Effector memory CD4-positive, alpha-beta T cell (primary cell): ENCODE results near the gene LCNL1.

Experiments used
- DNase-seq, 3 donors: peaks; one replicate each; pipeline ENCODE4 v3.0.0-alpha.2; 2020
- H3K27ac ChIP-seq: 2 replicates; pipeline ENCODE4 v1.7.0; 2013; ENCODE audit warnings: mild to moderate bottlenecking, low read length, moderate library complexity; ENCODE audit not compliant: insufficient read depth, poor library complexity, severe bottlenecking
- H3K27me3 ChIP-seq: replicated peaks from 2 replicates; pipeline ENCODE4 v1.7.0; 2013; ENCODE audit warnings: mild to moderate bottlenecking, low read length; ENCODE audit not compliant: insufficient read depth, control insufficient read depth, poor library complexity, severe bottlenecking
- H3K36me3 ChIP-seq: 2 replicates; pipeline ENCODE4 v1.7.0; 2013; ENCODE audit warnings: mild to moderate bottlenecking, low read length, moderate library complexity; ENCODE audit not compliant: control insufficient read depth, insufficient read depth
- H3K4me1 ChIP-seq: 2 replicates; pipeline ENCODE4 v1.7.0; 2013; ENCODE audit warnings: low read length, mild to moderate bottlenecking; ENCODE audit not compliant: control insufficient read depth, insufficient read depth, poor library complexity, severe bottlenecking
- H3K4me3 ChIP-seq: 2 replicates; pipeline ENCODE4 v1.7.0; 2013; ENCODE audit warnings: low read length, low read depth, mild to moderate bottlenecking; ENCODE audit not compliant: insufficient read depth, poor library complexity, severe bottlenecking
- H3K9me3 ChIP-seq: 2 replicates; pipeline ENCODE4 v1.7.0; 2013; ENCODE audit warnings: mild to moderate bottlenecking, low read length, moderate library complexity; ENCODE audit not compliant: control insufficient read depth

LCNL1 gene

DNA sequence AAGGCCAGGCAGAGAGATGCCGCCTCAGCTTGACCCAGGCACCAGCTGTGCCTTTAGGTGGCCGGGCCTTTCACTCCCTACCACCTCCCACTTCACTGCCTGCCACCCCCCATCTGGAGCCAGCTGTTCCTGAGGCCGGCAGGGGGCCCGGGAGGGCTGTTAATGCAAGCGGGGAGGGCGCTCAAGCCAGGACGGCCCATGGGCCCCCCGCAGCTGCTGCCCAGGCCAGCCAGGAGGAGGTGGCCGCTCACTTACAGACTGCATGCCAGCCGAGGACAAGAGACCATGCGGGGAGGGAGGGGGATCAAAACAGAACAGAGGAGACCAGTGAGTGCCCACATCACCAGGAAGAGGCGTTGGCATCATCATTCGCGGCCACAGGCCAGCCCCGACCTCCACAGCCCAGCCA, 40.8 kb downstream of the LCNL1 start:
- H3K4me1 ChIP-seq: peaks cover 19% of the 10 kb centered on the region

DNA sequence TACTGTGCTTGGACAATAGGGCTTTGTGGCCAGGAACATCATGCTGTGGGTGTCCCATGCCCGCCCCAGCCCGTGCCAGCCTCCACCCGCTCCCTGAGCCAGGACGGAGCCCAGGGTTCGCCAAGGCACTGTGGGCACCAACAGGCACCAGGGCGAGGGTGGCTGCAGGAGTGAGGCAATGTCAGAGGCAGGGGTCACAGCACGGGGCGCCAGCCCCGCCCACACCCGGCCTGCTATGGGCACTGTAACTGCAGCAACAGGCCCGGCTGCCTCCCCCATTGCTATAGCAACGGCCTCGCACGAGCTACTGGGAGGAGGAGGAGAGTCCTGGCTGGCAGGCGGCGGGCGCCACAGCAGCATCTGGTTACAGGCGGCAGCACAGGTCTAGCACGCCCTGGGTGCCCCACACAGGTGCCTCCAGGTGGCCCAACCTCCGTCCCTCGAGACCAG, 42.7 kb downstream of the LCNL1 start:
- Histone ChIP-seq H3K4me1 (peaks cover 39% of the 10 kb centered on the region), H3K4me3 (no peak overlapping the region), H3K27ac (no peak overlapping the region), H3K9me3 (no peaks in the 10 kb centered on the region), H3K27me3 (no peaks in the 10 kb centered on the region), H3K36me3 (no peaks in the 10 kb centered on the region)
- no peak for DNase-seq

More for the DNA sequence above, 40.8 kb downstream of the LCNL1 start:
- H3K9me3 ChIP-seq: no peaks in the 10 kb centered on the region
- H3K36me3 ChIP-seq: no peaks in the 10 kb centered on the region
- no peak overlapping the region for H3K27ac ChIP-seq
- H3K4me3 ChIP-seq: no peak overlapping the region
- no peaks in the 10 kb centered on the region for H3K27me3 ChIP-seq
- DNase-seq: no peak

GRCh38 chr9:137026384-137026783, 43.6 kb downstream of the LCNL1 start:
- Histone ChIP-seq H3K27ac (no peak overlapping the region), H3K4me1 (peaks cover 47% of the 10 kb centered on the region), H3K4me3 (no peak overlapping the region), H3K36me3 (no peaks in the 10 kb centered on the region), H3K9me3 (no peaks in the 10 kb centered on the region), H3K27me3 (no peaks in the 10 kb centered on the region)
- DNase-seq: no peak

GRCh38 chr9:137026828-137027227, 44.0 kb downstream of the LCNL1 start:
- no peak for DNase-seq
- H3K4me3 ChIP-seq: no peak overlapping the region
- H3K36me3 ChIP-seq: no peaks in the 10 kb centered on the region
- no peak overlapping the region for H3K27ac ChIP-seq
- peaks cover 51% of the 10 kb centered on the region for H3K4me1 ChIP-seq
- no peaks in the 10 kb centered on the region for H3K9me3 ChIP-seq
- H3K27me3 ChIP-seq: no peaks in the 10 kb centered on the region

DNA sequence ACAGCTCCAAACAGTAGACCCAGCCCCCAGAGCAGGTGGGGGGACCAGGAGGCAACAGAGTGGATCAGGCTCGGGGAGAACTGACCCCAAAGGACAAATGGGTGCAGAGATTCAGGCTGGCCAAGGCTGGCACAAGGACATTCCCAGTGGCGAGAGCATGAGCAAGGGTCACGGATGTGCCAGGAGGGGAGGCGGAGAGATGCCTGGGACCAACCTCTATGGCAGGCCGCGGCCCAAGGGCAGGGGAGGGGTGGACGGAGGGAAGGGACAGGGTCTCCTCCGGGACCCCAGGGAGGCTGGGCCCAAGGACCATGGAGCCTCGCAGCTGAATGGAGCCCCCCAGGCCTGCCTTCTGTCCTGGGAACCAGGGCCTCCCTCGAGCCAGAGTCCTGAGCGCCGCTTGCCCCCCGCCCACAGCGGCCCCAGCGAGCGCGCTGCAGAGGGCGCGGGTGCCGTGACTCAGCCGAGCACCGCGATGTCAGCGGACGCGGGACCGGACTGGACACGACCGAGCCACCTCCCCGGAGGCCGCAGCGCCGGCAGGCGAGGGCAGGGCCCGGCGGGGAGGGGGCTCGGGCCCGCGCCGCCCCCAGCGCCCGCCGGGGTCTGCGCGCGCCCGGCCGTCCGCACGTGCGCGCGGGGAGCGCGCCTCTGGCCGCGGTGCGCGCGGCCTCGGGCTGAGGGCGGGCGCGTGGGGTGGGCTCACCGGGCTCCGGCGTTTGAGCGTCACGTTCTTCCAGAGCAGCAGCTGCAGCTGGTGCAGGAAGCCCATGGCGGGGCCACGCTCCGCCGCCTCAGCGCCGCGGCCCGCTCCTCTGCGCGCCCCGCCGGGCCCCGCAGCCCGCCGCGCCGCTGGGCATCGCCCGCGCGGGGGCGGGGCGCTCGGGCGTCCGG, 44.8 kb downstream of the LCNL1 start, which contains the start of gene ABCA2:
TSS of gene ABCA2 (minus strand) at position 869 of the 894 bp plus-strand sequence. CDS start at position 772, 97 bp downstream.
- no peaks in the 10 kb centered on the region for H3K36me3 ChIP-seq
- H3K27ac ChIP-seq: peak within 1 kb of the TSS; percentile 61
- peak within 1 kb of the TSS; percentile 67 for H3K4me3 ChIP-seq
- peak in 1 of 3 donors; percentile 55 for DNase-seq
- peaks cover 59% of the 10 kb centered on the region for H3K4me1 ChIP-seq
- no peaks in the 10 kb centered on the region for H3K27me3 ChIP-seq
- H3K9me3 ChIP-seq: no peaks in the 10 kb centered on the region

DNA sequence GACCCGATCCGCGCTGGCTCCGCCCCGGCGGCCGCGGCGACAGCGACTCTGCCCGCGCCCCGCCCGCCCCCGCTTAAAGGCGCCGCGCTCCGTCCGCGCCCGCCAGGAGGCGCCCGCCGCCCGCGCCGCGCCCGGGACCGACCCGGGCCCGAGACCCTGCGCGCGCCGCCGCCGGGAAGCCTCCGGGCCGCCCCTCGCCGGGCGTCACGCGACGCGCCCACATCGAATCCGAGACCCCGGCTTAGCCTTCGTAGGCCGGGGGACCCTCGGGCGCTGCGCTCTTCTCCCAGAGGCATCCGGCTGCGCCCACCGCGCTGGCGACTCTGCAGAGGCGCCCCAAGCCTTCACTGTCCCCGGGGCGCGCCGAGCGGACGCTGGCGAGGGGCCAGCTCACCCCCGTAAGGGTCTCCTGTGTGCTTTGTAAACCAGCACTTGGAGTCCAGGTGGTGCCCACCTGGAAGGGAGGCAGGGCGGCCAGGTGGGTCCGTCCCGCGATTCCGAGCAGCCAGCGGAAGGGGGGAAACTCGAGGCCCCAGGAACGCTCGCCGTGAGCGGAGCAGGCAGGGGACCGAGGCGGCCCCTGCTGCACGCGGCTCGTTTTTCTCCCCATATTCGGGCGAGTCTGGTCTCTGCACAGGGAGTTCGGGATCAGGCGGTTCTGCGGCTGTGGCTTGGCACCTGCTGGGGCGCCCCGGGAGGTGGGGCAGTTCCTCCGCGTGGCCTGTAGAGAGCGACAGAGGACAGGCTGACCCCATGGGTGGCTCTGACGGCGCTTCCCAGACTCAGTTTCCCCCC, 45.7 kb downstream of the LCNL1 start:
- Histone ChIP-seq H3K27ac (peak overlapping the region; percentile 61), H3K4me3 (peak overlapping the region; percentile 67), H3K36me3 (no peaks in the 10 kb centered on the region), H3K9me3 (no peaks in the 10 kb centered on the region), H3K27me3 (no peaks in the 10 kb centered on the region), H3K4me1 (peaks cover 64% of the 10 kb centered on the region)
- DNase-seq: peak; percentile 52 to 63 (median 55)

DNA sequence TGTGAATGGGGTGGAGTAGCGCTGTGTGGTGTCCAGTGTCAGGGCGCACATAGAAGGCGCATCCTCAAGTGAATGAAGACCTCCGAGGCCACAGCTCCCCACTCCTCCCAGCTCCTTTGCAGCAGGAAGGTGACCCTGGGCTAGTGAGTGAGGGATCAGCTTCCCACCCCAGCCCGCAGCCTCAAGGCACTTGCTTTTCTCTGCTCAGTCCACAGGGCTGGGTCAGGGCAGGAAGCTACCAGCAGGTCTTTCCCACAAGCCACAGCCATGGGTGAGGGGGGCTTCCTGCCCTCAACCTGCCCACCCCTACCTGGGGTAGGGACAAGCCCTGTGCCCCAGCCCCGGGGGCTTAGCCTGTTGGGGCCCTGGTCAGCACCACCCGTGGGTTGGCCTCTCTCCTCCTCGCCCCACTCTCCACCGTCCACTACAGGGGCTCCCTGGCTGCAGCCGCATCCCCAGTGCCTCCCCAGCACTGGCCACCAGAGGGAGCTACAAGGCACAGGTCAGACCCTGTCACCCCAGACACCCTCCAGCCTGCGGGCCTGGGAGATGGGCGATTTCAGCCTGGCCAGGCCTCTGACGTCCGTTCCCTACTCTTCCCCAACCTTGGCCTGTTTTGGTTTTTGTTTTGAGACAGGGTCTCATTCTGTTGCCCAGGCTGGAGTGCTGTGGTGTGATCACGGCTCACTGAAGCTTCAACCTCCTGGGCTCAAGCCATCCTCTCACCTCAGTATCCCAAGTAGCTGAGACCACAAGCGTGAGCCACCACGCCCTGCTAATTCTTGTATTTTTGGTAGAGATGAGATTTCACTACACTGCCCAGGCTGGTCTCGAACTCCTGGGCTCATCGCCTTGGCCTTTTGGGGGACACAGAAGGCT, 46.5 kb downstream of the LCNL1 start:
- Histone ChIP-seq H3K4me3 (peak overlapping the region; percentile 67), H3K27ac (peak overlapping the region; percentile 61), H3K27me3 (no peaks in the 10 kb centered on the region), H3K9me3 (no peaks in the 10 kb centered on the region), H3K36me3 (no peaks in the 10 kb centered on the region), H3K4me1 (peaks cover 65% of the 10 kb centered on the region)
- DNase-seq: peak; percentile 43 to 62 (median 50)

- H3K27ac ChIP-seq: peak overlapping the region; percentile 61
- peak overlapping the region; percentile 67 for H3K4me3 ChIP-seq
- H3K4me1 ChIP-seq: peaks cover 70% of the 10 kb centered on the region
- no peaks in the 10 kb centered on the region for H3K9me3 ChIP-seq
- H3K27me3 ChIP-seq: no peaks in the 10 kb centered on the region
- DNase-seq: no peak
- H3K36me3 ChIP-seq: no peaks in the 10 kb centered on the region
Measured at GRCh38 chr9:137030006-137030405, 47.2 kb downstream of the LCNL1 start.
